Stromal cell of bone marrow (primary cell): Measurements from ENCODE around the gene DPM3.
"Not testable (repeated sequence)": the region's sequence is repeated elsewhere in the genome, so short reads cannot be mapped to it uniquely, and the experiment has no call there.

Source experiments
- DNase-seq: peaks from one replicate; pipeline ENCODE4 v3.0.0-alpha.2; 2012; ENCODE audit warnings: low read depth

DPM3 gene

DNA sequence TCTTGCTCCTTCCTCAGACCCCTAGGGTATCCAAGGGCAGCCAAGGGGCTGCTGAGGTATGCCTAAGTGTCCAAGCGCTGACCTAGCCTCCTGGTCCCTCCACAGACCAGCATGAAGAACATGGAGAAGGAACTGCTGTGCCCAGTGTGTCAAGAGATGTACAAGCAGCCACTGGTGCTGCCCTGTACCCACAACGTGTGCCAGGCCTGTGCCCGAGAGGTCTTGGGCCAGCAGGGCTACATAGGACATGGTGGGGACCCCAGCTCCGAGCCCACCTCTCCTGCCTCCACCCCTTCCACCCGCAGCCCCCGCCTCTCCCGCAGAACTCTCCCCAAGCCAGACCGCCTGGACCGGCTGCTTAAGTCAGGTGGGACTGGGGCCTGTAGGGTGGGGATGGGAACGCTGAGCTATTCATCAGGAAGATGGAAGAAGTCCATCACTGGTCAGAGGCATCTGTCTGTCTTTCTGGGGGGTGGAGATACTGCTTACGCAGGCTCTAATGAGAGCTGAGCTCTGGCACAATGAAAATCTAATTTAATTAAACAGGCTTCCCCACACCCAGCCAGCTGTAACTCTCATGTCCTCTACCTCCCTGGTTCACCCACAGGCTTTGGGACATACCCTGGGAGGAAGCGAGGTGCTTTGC, 35.1 kb upstream of the DPM3 start:
- no peak for DNase-seq

DNA sequence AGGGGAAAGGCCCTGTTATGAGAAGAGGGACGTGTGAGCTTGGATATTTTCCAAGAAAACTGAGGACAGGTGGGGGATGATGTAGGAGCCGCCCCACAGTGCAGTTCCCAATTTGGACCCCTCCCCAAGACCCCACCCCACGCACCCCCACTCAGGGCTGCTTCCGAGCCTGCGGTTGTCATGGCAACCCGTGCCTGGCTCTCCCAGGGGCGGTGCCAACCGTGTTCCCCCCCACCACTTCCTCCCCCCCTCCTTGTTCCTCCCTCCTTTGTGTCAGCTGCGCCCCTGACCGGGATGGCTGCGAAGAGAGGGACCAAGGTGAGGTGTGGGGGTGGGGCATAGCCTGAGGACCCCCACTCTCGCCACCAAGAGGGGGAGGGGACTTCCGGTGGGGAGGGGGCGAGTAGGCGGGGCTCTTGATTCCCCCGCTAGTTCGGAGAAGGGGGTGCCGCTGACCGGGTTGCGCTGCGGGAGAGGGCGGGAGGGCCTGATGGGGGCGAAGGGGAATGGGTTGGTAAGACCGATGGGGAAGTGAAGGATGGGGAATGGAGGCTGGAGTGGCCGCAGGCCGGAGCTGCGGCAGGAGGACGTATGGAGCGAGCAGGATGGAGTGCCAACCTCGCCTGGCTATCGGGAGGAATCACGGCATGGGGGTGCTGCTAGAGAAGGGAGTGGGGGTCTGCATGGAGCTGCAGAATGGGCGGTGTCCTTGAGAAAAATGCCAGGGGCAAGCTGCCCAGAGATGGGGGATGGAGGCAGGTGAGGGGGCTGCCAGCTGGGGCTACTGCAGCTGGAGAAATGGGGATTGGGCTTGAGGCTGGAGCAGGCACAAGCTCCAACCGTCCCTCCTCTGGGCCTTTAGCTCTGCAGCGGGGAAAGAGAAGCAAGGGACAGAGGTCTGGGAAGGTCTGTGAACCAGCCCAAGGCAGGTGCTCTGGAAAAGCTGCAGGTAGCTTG, 34.3 kb upstream of the DPM3 start:
- no peak for DNase-seq

DNA sequence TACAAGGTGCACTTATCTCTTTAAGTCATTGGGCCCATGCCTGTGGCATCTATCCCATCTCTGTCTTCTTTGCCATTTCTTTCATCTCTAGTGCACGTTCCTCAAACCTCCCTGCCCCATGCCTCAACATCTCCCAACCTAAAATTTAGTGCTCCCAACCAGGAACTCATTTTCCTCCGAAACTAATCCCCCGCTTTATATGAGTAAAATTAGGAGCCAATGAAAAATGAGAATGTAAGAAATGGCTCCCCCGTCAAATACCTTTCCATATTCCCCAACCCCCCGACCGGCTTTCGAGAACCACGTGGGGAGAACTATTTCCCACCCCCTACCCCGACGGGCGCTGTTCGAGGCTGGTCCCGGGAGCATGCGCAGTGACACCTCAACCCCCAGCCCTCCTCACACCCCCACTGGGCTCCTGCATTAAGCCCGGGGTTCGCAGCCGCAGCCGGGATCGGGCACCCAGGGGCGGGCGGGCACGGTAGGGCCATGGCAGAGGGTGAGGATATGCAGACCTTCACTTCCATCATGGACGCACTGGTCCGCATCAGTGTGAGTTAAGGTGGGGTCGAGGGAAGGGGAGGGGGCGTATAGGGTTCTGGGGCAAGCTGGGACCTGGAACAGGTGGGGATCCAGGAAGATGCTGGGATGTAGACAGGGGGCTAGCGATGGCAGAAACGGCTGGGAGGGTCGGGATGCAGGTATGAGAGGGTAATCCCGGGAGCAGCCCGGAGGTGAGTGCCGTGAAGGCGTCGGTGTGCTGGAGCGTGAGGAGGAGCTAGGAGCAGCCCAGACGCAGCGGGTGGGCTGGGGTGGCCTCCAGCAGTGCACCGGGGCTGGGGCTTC, 33.4 kb upstream of the DPM3 start, which contains the start of gene TRIM46:
Gene TRIM46 (plus strand): TSS at position 372 of the 846 bp plus-strand sequence. CDS start 118 bp downstream, at position 490.
- no peak for DNase-seq

DNA sequence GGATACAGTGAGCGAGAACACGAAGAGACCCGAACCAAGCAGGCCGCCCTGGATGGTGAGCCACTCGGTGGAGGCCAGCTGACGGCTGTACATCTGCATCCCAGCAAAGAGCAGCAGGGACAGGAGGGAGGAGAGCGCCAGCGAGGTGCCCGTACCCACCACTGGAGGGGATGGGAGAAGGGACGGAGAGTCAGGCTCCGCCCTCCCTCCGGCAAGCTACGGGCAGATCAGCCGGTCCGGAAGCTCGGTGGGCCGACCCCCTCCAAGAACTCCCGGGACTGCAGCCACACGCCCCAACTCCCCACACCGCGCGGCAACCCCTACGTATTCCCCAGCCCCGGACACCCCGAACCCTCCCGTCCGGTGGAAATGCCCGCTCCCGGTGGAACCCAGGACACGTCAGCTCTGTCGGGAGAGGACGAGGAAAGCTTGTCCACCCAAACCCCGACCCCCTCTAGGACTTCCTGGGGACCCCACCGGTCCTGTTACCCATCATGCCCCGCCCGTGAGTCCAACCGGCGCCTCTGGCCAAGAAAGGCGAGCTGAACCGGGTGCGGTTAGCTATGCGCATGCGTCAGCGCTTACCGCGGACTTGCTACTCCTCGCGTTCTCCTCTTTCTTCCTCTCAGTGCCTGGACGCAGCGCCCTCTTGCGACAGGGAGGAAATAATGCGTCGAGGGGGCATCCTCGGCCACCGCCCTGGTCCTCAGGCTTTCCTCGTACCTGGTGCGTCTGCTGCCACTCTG, 32.6 kb upstream of the DPM3 start, which contains the start of gene KRTCAP2:
Gene KRTCAP2 (minus strand): TSS at position 573 of the 746 bp plus-strand sequence. CDS start 80 bp downstream, at position 493.
- DNase-seq: peak; percentile 92

DNA sequence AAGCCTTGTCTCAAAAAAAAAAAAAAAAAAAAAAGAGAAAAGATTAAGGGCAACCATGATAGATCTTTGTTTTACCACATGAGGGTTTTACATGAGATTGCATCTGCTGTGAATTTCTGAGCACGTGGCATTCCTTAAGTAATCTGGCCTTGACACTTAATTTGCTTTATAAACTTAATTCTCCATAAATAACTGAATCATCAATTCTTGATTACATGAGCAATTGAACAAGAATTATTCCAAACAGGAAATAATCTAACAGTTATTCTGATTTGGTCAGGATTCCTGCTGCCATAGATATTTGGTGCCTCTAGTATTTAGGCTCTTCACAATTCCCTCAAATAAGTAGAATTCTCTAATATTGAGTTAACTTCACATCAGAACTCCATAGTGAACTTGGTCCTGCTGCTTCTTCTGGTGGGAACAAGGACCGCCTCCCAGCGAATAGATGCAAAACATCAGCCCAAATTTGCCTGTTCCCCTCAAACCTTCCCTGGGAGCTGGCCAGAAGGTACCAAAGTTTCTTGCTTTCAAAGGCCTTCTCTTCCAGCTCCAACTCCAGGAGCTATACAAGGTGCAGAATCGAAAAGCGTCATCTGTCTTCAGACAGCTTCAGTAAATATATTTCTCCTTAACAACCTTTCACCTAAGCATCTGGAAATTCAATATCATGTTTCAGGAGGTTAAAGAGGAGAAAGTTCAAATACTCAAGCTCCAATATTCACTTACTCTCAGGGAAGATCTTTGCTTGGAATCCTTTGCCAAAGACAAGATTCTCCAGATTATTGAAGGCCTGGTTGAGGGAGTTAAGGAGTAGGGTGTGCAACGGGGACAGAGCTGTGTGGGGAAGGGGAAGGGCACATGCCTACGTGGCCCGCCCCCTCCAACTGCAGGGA, 31.8 kb upstream of the DPM3 start:
- DNase-seq: no peak

DNA sequence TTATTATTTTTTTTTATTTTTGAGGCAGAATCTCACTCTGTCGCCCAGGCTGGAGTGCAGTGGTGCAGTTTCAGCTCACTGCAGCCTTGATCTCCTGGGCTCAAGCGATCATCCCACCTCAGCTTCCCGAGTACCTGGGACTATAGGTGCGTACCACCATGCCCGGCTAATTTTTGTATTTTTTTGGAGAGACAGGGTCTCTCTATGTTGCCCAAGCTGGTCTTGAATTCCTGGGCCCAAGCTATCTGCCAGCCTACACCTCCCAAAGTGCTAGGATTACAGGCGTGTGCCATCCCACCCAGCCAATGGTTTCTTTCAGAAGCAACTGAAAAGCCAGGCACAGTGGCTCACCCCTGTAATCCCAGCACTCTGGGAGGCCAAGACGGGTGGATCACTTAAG, 30.5 kb upstream of the DPM3 start:
- DNase-seq: no peak

- DNase-seq: no peak
These were observed 29.9 kb upstream of the DPM3 start for GRCh38 chr1:155170101-155170785.

DNA sequence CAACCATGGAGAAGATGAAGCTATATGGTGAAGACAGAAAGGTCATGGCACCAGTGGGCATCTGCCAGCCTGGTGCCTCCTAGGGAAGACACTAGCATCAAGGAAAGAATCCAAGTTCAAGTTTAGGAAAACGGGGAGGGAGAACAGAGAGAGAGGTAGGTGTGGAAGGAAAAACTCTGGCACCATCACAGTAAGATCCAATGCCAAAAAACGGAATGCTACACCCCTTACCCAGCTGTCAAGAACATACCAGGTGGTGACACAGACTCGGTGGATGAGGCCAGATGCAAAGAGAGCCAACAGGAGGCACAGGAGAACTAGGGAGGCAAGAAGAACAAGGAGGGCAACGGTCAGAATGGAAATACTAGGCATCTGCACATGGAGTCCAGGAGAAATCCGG, 29.2 kb upstream of the DPM3 start:
- no peak for DNase-seq

GRCh38 chr1:155168456-155169210, 28.3 kb upstream of the DPM3 start:
- no peak for DNase-seq

- not testable (repeated sequence) for DNase-seq
These were observed 27.7 kb upstream of the DPM3 start for GRCh38 chr1:155168105-155168445.

DNA sequence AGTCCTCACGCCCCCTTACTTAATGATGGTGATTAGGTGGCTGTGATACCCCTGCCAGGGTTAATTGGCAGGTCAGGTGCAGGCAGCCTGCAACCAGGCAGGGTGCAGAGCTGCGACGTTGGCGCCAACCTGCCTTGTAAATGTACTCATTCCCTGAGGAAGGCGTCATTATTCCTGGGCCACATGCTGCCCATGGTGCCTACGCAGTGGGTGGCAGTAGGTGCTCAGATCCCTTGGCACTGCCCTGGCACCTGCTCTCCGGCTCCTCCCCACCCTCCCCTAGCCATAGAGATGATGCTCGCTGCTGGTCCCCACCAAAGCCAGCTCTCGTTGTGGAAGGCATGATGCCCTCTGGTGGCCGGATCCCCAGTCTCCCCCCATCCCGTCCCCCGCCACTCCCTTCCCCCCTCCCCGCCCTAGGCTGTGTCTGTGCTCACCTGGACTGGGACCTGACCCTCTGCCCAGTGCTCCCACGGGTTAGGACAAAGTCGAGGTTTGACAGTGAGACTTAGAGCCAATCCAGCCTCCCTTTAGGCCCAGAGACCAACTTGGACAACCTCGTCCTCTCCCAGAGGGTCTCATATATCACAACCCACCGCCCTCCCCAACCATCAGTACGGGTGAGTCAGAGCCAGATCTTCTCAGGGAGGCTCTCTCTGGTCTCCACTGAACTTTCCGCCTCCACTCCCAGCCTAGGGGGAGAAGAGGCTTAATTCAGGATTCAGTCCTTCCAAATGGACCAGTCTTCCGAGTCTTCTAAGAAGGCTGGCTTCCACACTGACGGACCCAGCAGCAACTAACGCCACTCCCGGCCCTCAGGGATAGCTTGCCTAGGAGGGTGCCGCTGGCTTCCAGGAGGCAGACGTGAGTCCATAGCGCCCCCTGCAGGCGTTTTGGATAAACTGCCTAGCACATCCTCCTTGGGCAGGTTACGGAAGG, 27.1 kb upstream of the DPM3 start:
- peak; percentile 56 for DNase-seq

- DNase-seq: no peak
These were observed 26.3 kb upstream of the DPM3 start for GRCh38 chr1:155166471-155167165.

DNA sequence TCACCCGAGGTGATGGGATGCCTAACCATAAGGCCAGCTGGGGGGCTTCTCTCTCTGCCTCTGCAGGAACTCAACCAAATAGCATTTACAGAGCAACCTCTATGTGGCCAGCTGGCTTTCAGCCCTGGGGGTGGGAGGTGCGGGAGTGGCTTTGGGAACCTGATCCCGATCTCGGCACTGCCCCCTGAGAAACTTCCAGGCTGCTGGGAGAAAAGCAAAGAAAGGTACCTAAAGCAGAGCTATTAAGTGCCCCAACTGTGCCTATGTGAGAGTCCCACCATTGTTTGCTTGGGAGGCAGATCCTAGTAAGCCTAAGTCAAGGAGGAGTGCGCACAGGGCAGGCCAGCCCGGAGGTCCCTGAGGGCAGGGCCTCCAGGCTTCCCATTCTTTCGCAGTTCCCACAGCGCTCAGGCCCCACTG, 25.7 kb upstream of the DPM3 start:
- no peak for DNase-seq

GRCh38 chr1:155164625-155165024, 24.3 kb upstream of the DPM3 start:
- DNase-seq: not testable (repeated sequence)

GRCh38 chr1:155163785-155164184, 23.5 kb upstream of the DPM3 start:
- not testable (repeated sequence) for DNase-seq

GRCh38 chr1:155162631-155163030, 22.3 kb upstream of the DPM3 start:
- DNase-seq: not testable (repeated sequence)

DNA sequence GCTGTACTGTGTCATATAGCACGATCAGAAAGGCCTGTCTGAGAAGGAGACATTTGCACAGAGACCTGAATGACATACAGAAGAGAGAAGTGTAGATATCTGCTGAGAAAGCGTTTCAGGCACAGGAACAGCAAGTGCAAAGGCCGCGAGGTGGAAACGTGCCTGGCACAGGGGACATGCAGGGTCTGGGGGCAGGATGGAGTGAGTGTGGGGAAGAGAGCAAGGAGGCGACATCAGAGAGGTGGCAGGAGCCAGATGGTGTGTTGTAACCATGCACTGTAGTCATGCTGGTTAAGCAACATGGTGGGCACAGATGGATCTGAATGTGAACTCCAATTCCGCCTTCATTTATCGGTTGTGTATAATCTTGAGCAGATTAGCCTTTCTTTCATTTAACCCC, 19.8 kb upstream of the DPM3 start:
- no peak for DNase-seq
